ENCODE results near the gene LY6G5B.

The LY6G5B gene

GRCh38 chr6:31663961-31664789 is 5.6 kb upstream of the LY6G5B start:
- no peak for DNase-seq

- peak; percentile 91 for DNase-seq
Measured at GRCh38 chr6:31664790-31665500, 4.8 kb upstream of the LY6G5B start, which contains the start of gene GPANK1. GPANK1 (minus strand) TSS chr6:31664997; CDS start chr6:31664478, 519 bp downstream.

GRCh38 chr6:31665501-31666336 is 4.1 kb upstream of the LY6G5B start, which contains the start of gene CSNK2B:
CSNK2B (plus strand) TSS chr6:31666080; CDS start chr6:31666832, 752 bp downstream.
- DNase-seq: peak; percentile 93

GRCh38 chr6:31666337-31666965 is 3.3 kb upstream of the LY6G5B start:
- DNase-seq: no peak

GRCh38 chr6:31676322-31676903 is 6.6 kb downstream of the LY6G5B start:
- no peak for DNase-seq

- DNase-seq: no peak
Measured at GRCh38 chr6:31676904-31677303, 7.1 kb downstream of the LY6G5B start.

GRCh38 chr6:31677955-31678354 is 8.2 kb downstream of the LY6G5B start:
- DNase-seq: no peak

- DNase-seq: peak; percentile 25
Measured at GRCh38 chr6:31680226-31681134, 10.7 kb downstream of the LY6G5B start, which contains the start of gene LY6G5C. LY6G5C (minus strand) TSS chr6:31681067; CDS start chr6:31680373, 694 bp downstream.

- DNase-seq: no peak
Measured at GRCh38 chr6:31681135-31681671, 11.4 kb downstream of the LY6G5B start.

- no peak for DNase-seq
Measured at GRCh38 chr6:31683591-31683990, 13.8 kb downstream of the LY6G5B start.

GRCh38 chr6:31686483-31686882 is 16.7 kb downstream of the LY6G5B start:
- no peak for DNase-seq

GRCh38 chr6:31687321-31687720 is 17.5 kb downstream of the LY6G5B start:
- no peak for DNase-seq

- DNase-seq: no peak
Measured at GRCh38 chr6:31687860-31688693, 18.3 kb downstream of the LY6G5B start.

- DNase-seq: no peak
Measured at GRCh38 chr6:31689249-31690110, 19.7 kb downstream of the LY6G5B start.

GRCh38 chr6:31690231-31691077 is 20.7 kb downstream of the LY6G5B start:
- DNase-seq: no peak

GRCh38 chr6:31691078-31691463 is 21.3 kb downstream of the LY6G5B start:
- DNase-seq: no peak

GRCh38 chr6:31691564-31692108 is 21.9 kb downstream of the LY6G5B start:
- no peak for DNase-seq
